ENCODE measurements around the gene MCIDAS.

- TF ChIP-seq, protein P1, sequence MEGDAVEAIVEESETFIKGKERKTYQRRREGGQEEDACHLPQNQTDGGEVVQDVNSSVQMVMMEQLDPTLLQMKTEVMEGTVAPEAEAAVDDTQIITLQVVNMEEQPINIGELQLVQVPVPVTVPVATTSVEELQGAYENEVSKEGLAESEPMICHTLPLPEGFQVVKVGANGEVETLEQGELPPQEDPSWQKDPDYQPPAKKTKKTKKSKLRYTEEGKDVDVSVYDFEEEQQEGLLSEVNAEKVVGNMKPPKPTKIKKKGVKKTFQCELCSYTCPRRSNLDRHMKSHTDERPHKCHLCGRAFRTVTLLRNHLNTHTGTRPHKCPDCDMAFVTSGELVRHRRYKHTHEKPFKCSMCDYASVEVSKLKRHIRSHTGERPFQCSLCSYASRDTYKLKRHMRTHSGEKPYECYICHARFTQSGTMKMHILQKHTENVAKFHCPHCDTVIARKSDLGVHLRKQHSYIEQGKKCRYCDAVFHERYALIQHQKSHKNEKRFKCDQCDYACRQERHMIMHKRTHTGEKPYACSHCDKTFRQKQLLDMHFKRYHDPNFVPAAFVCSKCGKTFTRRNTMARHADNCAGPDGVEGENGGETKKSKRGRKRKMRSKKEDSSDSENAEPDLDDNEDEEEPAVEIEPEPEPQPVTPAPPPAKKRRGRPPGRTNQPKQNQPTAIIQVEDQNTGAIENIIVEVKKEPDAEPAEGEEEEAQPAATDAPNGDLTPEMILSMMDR (IDR thresholded peaks at IDR 0.05; ENCODE audit: borderline replicate concordance, extremely low read depth, low read length, poor library complexity, severe bottlenecking): no peak
- TF ChIP-seq EZH2 (IDR thresholded peaks at IDR 0.05; ENCODE audit: borderline replicate concordance, low read depth, low read length, severe bottlenecking): no peak
Observed at GRCh38 chr5:55205001-55205400, 22.1 kb downstream of the MCIDAS start.

All from DND-41 (cell line).